Measurements from ENCODE around the gene MUTYH. TPM values are rescaled to one million over a fixed set of nuclear protein-coding genes. Genes with fewer than 3 reads are reported as not detected.

Gene MUTYH
- total RNA-seq, 1 donor from 2014 or later = 61.9 TPM

DNA sequence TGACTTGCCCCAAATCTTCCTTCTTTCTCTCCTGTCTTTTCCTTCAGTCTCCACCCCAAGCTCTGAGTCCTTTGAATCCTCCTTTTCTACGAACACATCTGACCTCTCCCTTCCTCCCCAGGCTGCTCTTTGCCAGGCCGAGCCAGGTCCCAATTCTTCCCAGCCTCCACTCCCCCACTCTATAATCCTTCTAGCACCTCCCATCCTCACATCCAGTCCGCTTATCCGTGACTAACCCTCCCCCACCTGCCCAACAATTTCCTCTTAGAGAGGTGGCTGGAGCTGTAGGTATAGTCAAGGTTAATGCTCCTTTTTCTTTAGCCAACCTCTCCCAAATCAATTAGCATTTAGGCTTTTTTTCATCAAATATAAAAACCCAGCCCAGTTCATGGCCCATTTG, 23.1 kb downstream of the MUTYH start:
- Mint-ChIP-seq H3K36me3 (ENCODE audit: low read depth) (no peaks in the 10 kb centered on the region), H3K4me1 (peaks cover 8% of the 10 kb centered on the region), H3K27ac (ENCODE audit: unreplicated experiment) (no peak overlapping the region), H3K4me3 (no peak overlapping the region), H3K9me3 (peaks cover 3% of the 10 kb centered on the region), H3K27me3 (ENCODE audit: low read depth) (no peaks in the 10 kb centered on the region)
- DNase-seq (ENCODE audit: low read depth, low spot score) = no peak
- TF ChIP-seq, protein P1, sequence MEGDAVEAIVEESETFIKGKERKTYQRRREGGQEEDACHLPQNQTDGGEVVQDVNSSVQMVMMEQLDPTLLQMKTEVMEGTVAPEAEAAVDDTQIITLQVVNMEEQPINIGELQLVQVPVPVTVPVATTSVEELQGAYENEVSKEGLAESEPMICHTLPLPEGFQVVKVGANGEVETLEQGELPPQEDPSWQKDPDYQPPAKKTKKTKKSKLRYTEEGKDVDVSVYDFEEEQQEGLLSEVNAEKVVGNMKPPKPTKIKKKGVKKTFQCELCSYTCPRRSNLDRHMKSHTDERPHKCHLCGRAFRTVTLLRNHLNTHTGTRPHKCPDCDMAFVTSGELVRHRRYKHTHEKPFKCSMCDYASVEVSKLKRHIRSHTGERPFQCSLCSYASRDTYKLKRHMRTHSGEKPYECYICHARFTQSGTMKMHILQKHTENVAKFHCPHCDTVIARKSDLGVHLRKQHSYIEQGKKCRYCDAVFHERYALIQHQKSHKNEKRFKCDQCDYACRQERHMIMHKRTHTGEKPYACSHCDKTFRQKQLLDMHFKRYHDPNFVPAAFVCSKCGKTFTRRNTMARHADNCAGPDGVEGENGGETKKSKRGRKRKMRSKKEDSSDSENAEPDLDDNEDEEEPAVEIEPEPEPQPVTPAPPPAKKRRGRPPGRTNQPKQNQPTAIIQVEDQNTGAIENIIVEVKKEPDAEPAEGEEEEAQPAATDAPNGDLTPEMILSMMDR (conservative IDR thresholded peaks at IDR 0.05) = no peak

DNA sequence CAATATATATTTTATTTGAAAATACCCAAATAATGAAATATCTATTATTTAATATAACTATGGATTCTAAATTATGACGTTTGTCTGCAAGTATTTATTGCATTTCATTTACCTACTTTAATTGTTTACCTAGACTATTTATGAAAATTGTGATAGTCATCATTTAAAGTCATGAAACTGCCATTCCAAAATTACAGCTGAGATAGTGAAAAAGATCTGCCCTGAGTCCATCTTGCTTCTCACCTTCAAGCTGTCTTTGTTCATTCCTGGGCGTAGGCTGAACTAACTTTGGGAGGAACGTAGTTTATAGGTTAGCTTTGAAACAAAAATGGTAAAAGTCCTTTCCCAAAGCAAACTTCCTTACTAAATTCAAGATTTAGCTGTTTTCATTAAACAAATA, 26.0 kb downstream of the MUTYH start:
- Mint-ChIP-seq H3K9me3 (peaks cover 3% of the 10 kb centered on the region), H3K4me1 (no peaks in the 10 kb centered on the region), H3K27me3 (ENCODE audit: low read depth) (no peaks in the 10 kb centered on the region), H3K36me3 (ENCODE audit: low read depth) (no peaks in the 10 kb centered on the region), H3K4me3 (no peak overlapping the region), H3K27ac (ENCODE audit: unreplicated experiment) (no peak overlapping the region)
- no peak for DNase-seq (ENCODE audit: low read depth, low spot score)
- TF ChIP-seq, protein P1 (conservative IDR thresholded peaks at IDR 0.05) = no peak

GRCh38 chr1:45306905-45307304, 33.3 kb downstream of the MUTYH start:
- Mint-ChIP-seq H3K9me3 (no peaks in the 10 kb centered on the region), H3K36me3 (ENCODE audit: low read depth) (no peaks in the 10 kb centered on the region), H3K4me3 (peak overlapping the region; percentile 25), H3K27ac (ENCODE audit: unreplicated experiment) (no peak overlapping the region), H3K4me1 (peaks cover 33% of the 10 kb centered on the region), H3K27me3 (ENCODE audit: low read depth) (no peaks in the 10 kb centered on the region)
- TF ChIP-seq, protein P1 (conservative IDR thresholded peaks at IDR 0.05) = no peak
- no peak for DNase-seq (ENCODE audit: low read depth, low spot score)

- Mint-ChIP-seq H3K27ac (ENCODE audit: unreplicated experiment) (peak overlapping the region; percentile 25), H3K27me3 (ENCODE audit: low read depth) (no peaks in the 10 kb centered on the region), H3K36me3 (ENCODE audit: low read depth) (no peaks in the 10 kb centered on the region), H3K4me1 (peaks cover 36% of the 10 kb centered on the region), H3K9me3 (no peaks in the 10 kb centered on the region), H3K4me3 (peak overlapping the region; percentile 50)
- TF ChIP-seq, protein P1 (conservative IDR thresholded peaks at IDR 0.05) = no peak
- no peak for DNase-seq (ENCODE audit: low read depth, low spot score)
Measured at GRCh38 chr1:45306319-45306718, 33.9 kb downstream of the MUTYH start.

- no peaks in the 10 kb centered on the region for H3K27me3 Mint-ChIP-seq (ENCODE audit: low read depth)
- H3K36me3 Mint-ChIP-seq (ENCODE audit: low read depth) = no peaks in the 10 kb centered on the region
- peak overlapping the region; percentile 93 for H3K4me3 Mint-ChIP-seq
- no peak for DNase-seq (ENCODE audit: low read depth, low spot score)
- no peaks in the 10 kb centered on the region for H3K9me3 Mint-ChIP-seq
- no peak overlapping the region for H3K27ac Mint-ChIP-seq (ENCODE audit: unreplicated experiment)
- H3K4me1 Mint-ChIP-seq = peaks cover 39% of the 10 kb centered on the region
- TF ChIP-seq, protein P1 (conservative IDR thresholded peaks at IDR 0.05) = no peak
Measured at GRCh38 chr1:45305231-45305630, 35.0 kb downstream of the MUTYH start.

All from neural crest cell (in vitro differentiated cells).